HUES6 (cell line): ENCODE measurements around the gene VRK1.
"Not testable (repeated sequence)": the region's sequence is repeated elsewhere in the genome, so short reads cannot be mapped to it uniquely, and the experiment has no call there.

Experiments used
- H3K27ac ChIP-seq: 2 replicates; pipeline ENCODE4 v1.7.0; 2013; ENCODE audit warnings: low read depth, mild to moderate bottlenecking, low read length, inconsistent platforms
- H3K27me3 ChIP-seq: 2 replicates; pipeline ENCODE4 v1.6.1; 2013; ENCODE audit warnings: low read length; ENCODE audit not compliant: control insufficient read depth, insufficient read depth
- H3K36me3 ChIP-seq: 2 replicates; pipeline ENCODE4 v1.6.1; 2013; ENCODE audit warnings: low read length; ENCODE audit not compliant: control insufficient read depth, insufficient read depth
- H3K4me1 ChIP-seq: 2 replicates; pipeline ENCODE4 v1.6.1; 2013; ENCODE audit warnings: low read length; ENCODE audit not compliant: control insufficient read depth, insufficient read depth
- H3K4me3 ChIP-seq: 2 replicates; pipeline ENCODE4 v1.5.1; 2013; ENCODE audit warnings: low read depth, low read length
- H3K9ac ChIP-seq: one replicate; pipeline ENCODE4 v1.6.1; 2013; ENCODE audit warnings: mild to moderate bottlenecking, low read length
- H3K9me3 ChIP-seq: 2 replicates; pipeline ENCODE4 v1.6.1; 2013; ENCODE audit warnings: low read depth, low read length; ENCODE audit not compliant: control insufficient read depth, insufficient read depth

The VRK1 gene

DNA sequence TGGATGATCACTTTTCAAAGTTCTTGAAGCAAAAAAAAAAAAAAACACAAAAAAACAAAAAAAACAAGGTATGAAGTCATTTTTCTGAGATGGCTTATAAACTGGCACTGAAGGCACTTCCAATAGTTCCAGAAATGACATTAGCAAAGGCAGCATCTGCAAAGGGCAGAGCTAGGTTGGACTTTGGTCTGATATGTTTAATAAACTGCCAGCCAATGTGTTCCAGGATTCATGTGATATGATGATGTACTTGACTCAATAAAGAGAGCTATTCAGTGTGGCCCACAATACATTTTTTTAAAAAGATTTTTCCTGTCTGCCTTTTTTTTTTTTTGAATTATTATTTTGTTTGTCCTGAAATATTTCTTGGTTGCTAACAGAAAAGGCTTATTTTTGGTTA, 79.6 kb downstream of the VRK1 start:
- no peak overlapping the region for H3K9ac ChIP-seq
- H3K36me3 ChIP-seq: peaks cover 31% of the 10 kb centered on the region
- no peaks in the 10 kb centered on the region for H3K27me3 ChIP-seq
- H3K4me1 ChIP-seq: no peaks in the 10 kb centered on the region
- H3K27ac ChIP-seq: no peak overlapping the region
- H3K4me3 ChIP-seq: no peak overlapping the region
- no peaks in the 10 kb centered on the region for H3K9me3 ChIP-seq

DNA sequence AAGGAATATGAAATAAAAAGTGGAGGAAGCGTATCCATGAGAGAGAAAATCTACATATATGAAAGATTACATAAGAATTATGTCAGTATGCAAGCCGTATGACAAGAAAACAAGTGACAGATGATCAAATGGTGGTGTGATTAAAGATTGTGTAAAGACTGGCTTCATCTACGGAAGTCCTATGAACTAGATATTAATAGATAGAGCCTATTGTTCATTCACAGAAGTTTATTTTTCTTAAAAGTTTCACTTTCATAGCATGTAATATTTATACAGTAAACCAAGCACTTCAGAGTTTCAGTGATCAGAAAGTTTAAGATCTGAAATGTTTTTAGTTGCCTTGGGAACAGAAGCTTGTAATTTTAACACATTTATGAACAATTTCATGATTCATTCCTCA, 84.5 kb downstream of the VRK1 start:
- Histone ChIP-seq H3K9me3 (no peaks in the 10 kb centered on the region), H3K27ac (no peak overlapping the region), H3K36me3 (peaks cover 25% of the 10 kb centered on the region), H3K4me1 (no peaks in the 10 kb centered on the region), H3K9ac (no peak overlapping the region), H3K27me3 (no peaks in the 10 kb centered on the region), H3K4me3 (no peak overlapping the region)

GRCh38 chr14:96883974-96884373, 86.8 kb downstream of the VRK1 start:
- H3K27ac ChIP-seq, H3K9me3 ChIP-seq, H3K27me3 ChIP-seq: not testable (repeated sequence)

DNA sequence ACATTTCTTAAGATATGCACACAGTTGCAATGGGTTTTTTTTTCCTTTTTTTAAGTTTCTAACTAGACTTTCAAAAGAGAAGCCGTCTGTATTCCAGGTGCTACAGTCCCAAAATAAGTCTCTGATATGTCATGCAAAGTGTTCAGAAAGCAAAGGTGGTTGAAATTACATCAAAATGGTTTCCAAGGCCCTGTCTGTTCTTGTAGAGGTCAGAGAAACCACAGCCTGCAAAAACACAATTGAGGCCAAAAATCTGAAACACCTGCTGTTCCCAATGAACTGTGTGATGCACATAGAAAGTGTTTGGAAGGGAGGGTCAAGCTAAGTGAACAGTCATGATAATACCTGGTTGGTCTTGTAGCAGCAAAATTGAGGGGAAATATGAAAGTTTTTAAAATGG, 91.0 kb downstream of the VRK1 start:
- no peaks in the 10 kb centered on the region for H3K36me3 ChIP-seq
- no peaks in the 10 kb centered on the region for H3K27me3 ChIP-seq
- no peak overlapping the region for H3K9ac ChIP-seq
- no peak overlapping the region for H3K27ac ChIP-seq
- H3K9me3 ChIP-seq: no peaks in the 10 kb centered on the region
- no peak overlapping the region for H3K4me3 ChIP-seq
- peaks cover 16% of the 10 kb centered on the region for H3K4me1 ChIP-seq

More at GRCh38 chr14:96883974-96884373, 86.8 kb downstream of the VRK1 start:
- H3K4me1 ChIP-seq: peaks cover 13% of the 10 kb centered on the region
- H3K36me3 ChIP-seq: peaks cover 17% of the 10 kb centered on the region
- H3K4me3 ChIP-seq, H3K9ac ChIP-seq: not testable (repeated sequence)

DNA sequence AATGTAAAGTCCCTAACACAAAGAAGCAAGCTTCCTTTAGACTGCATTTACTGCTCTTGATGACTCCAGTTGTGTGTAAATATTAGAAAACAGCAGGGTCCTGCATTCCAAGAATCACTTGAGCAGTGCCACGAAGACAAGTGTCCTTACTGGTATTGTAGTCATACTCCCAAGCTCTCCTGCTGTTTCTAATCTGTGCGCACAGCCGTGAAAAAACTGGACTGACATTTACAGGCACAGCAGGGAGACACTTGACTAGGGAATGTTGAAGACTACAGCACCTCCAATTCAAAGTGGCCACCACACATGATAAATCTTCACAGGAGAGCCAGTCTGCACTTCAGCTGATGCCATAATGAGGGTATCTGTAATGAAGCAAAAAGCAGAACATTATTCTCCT, 91.4 kb downstream of the VRK1 start:
- Histone ChIP-seq H3K27ac (peak overlapping the region; percentile 28; the same call in 1 of the 2 replicates), H3K36me3 (no peaks in the 10 kb centered on the region), H3K27me3 (no peaks in the 10 kb centered on the region), H3K9ac (no peak overlapping the region), H3K4me1 (peaks cover 16% of the 10 kb centered on the region), H3K4me3 (no peak overlapping the region), H3K9me3 (no peaks in the 10 kb centered on the region)

- H3K27ac ChIP-seq: no peak overlapping the region
- H3K36me3 ChIP-seq: no peaks in the 10 kb centered on the region
- no peaks in the 10 kb centered on the region for H3K9me3 ChIP-seq
- peaks cover 16% of the 10 kb centered on the region for H3K4me1 ChIP-seq
- H3K27me3 ChIP-seq: no peaks in the 10 kb centered on the region
- H3K4me3 ChIP-seq: no peak overlapping the region
- no peak overlapping the region for H3K9ac ChIP-seq
Measured at GRCh38 chr14:96889091-96889490, 91.9 kb downstream of the VRK1 start.

DNA sequence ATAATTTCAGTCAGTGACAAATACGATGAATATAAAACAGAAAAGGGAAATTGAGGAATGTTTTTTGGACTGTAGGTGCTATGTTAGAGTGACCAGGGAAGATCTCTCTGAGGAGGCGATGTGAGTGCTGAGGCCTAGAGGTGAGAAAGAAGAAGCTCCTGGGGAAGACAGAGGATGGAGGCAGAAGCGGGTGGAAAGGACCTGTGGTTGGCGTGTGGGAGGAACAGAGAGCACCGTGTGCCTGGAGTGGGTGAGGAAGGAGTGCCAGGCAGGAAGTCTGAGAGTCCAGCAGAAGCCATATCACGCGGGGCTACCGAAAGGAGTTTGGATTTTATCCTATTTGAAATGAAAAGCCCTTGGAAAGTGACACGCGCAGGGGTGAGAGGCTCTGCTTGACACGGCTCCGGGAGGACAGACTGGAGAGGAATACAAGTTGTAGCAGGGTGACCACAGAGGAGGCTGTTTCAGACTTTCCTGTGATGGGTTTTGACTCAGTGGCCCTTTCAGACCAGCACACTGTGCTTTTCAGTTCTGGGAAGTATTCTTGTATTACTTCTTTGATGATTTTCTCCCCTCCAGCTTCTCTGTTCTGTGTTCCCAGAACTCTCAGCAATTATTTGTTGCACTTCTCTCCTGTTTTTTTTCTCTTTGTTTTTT, 96.9 kb downstream of the VRK1 start:
- no peaks in the 10 kb centered on the region for H3K9me3 ChIP-seq
- no peak overlapping the region for H3K27ac ChIP-seq
- H3K9ac ChIP-seq: no peak overlapping the region
- peaks cover 2% of the 10 kb centered on the region; the same call in 1 of the 2 replicates for H3K4me1 ChIP-seq
- no peaks in the 10 kb centered on the region for H3K27me3 ChIP-seq
- H3K4me3 ChIP-seq: no peak overlapping the region
- H3K36me3 ChIP-seq: no peaks in the 10 kb centered on the region

DNA sequence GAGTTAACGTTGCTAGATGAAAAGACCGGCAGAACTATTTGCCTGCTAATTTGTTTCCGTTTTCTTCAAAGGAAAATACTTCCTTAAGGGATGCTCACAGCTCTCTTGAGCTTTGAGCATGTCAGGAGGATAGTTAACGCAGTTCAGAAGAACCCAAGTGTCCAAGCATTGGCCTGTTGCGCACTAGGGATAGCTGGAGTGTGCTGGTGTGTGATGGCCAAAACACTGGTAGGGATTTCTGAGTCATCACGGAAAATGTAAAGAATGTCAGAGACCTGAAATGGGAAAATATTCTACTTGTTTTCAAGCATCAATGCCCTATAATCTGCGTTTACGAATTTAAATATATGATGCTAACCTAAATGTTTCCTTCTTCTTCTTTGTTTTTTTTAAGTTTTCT, 97.8 kb downstream of the VRK1 start:
- Histone ChIP-seq H3K27ac (no peak overlapping the region), H3K4me3 (no peak overlapping the region), H3K9ac (no peak overlapping the region), H3K36me3 (no peaks in the 10 kb centered on the region), H3K9me3 (no peaks in the 10 kb centered on the region), H3K4me1 (no peaks in the 10 kb centered on the region; the same call in 1 of the 2 replicates), H3K27me3 (no peaks in the 10 kb centered on the region)

- Histone ChIP-seq H3K9ac (no peak overlapping the region), H3K4me3 (no peak overlapping the region), H3K4me1 (no peaks in the 10 kb centered on the region; the same call in 1 of the 2 replicates), H3K27me3 (no peaks in the 10 kb centered on the region), H3K36me3 (no peaks in the 10 kb centered on the region), H3K27ac (no peak overlapping the region), H3K9me3 (no peaks in the 10 kb centered on the region)
Measured at GRCh38 chr14:96895658-96896271, 98.6 kb downstream of the VRK1 start.

GRCh38 chr14:96897184-96897583, 100.0 kb downstream of the VRK1 start:
- no peaks in the 10 kb centered on the region; the same call in 1 of the 2 replicates for H3K4me1 ChIP-seq
- no peaks in the 10 kb centered on the region for H3K36me3 ChIP-seq
- no peak overlapping the region for H3K9ac ChIP-seq
- H3K27ac ChIP-seq: no peak overlapping the region
- H3K9me3 ChIP-seq: no peaks in the 10 kb centered on the region
- H3K4me3 ChIP-seq: no peak overlapping the region
- H3K27me3 ChIP-seq: no peaks in the 10 kb centered on the region

- no peak overlapping the region for H3K4me3 ChIP-seq
- no peaks in the 10 kb centered on the region for H3K4me1 ChIP-seq
- no peaks in the 10 kb centered on the region for H3K27me3 ChIP-seq
- H3K27ac ChIP-seq: no peak overlapping the region
- H3K36me3 ChIP-seq: no peaks in the 10 kb centered on the region
- H3K9ac ChIP-seq: no peak overlapping the region
- H3K9me3 ChIP-seq: no peaks in the 10 kb centered on the region
Measured at GRCh38 chr14:96901227-96901626, 104.0 kb downstream of the VRK1 start.
